A549 (cell line): ENCODE results near the gene EPB41L2.

Source experiments
- HDAC2 ChIP-seq: fragments of 200-600 bp; sonication (generic); IDR thresholded peaks from 2 replicates; pipeline ENCODE4 v1.6.1; 2016
- JUN ChIP-seq, 2 experiments: fragments of >200 bp; sonication (Bioruptor Twin); formaldehyde crosslinking; IDR thresholded peaks; 2 replicates in 1 of 2; 3 replicates in 1 of 2; pipeline ENCODE4 v1.6.1; 2016 to 2017
- MAX ChIP-seq: IDR thresholded peaks from 2 replicates; pipeline ENCODE4 v1.6.1; 2012
- MYC ChIP-seq: IDR thresholded peaks from 2 replicates; pipeline ENCODE4 v1.6.1; 2012; ENCODE audit warnings: mild to moderate bottlenecking, inconsistent platforms, low read length, improper control_type of control experiment, borderline replicate concordance
- PBX3 ChIP-seq: IDR thresholded peaks from 2 replicates; pipeline ENCODE4 v1.6.1; 2012
- POLR2AphosphoS2 ChIP-seq: conservative IDR thresholded peaks from 2 replicates; pipeline ENCODE4 v1.6.1; 2012; ENCODE audit warnings: low read length, improper control_type of control experiment, inconsistent platforms
- TP53 ChIP-seq: fragments of 250-450 bp; sonication (Bioruptor Pico); IDR thresholded peaks from 2 replicates; pipeline ENCODE4 v1.5.0; 2021; ENCODE audit warnings: mild to moderate bottlenecking, moderate library complexity

- TF ChIP-seq MYC (no peak), JUN (IDR thresholded peaks at IDR 0.05) (no peak), HDAC2 (no peak), POLR2AphosphoS2 (no peak), PBX3 (no peak), MAX (no peak), TP53 (CRISPR knock-in tag) (no peak)
Observed at GRCh38 chr6:130920969-130921368, 142.1 kb downstream of the EPB41L2 start.
